Muscle of back (tissue), 11 donors: ENCODE data around the gene SEMA5A. TPM values are rescaled to one million over a fixed set of nuclear protein-coding genes. Genes with fewer than 3 reads are reported as not detected.

Experiments
- DNase-seq, 3 donors: peaks; one replicate each; pipeline versions ENCODE4 v3.0.0 to v3.0.0-alpha.2; 2013
- polyA plus RNA-seq, 10 donors: library from polyadenylated mRNA; unstranded; fragments of 120-200 nt; gene quantifications; one replicate each; pipeline ENCODE4 v1.2.1, GENCODE V29; 2013; ENCODE audit not compliant: insufficient read length in 10 of 10

SEMA5A gene
- polyA plus RNA-seq, 10 donors: 27.6 to 43.9 (median 34.1) TPM

GRCh38 chr5:9338796-9339195 lies 207.1 kb downstream of the SEMA5A start:
- no peak for DNase-seq

GRCh38 chr5:9337928-9338595 lies 207.8 kb downstream of the SEMA5A start:
- peak; percentile 19 to 72 (median 35) for DNase-seq

GRCh38 chr5:9335754-9336495 lies 209.9 kb downstream of the SEMA5A start:
- DNase-seq: no peak

GRCh38 chr5:9335269-9335668 lies 210.6 kb downstream of the SEMA5A start:
- DNase-seq: no peak

- DNase-seq: no peak
Observed at GRCh38 chr5:9332026-9332425, 213.8 kb downstream of the SEMA5A start.

- no peak for DNase-seq
Observed at GRCh38 chr5:9331372-9331771, 214.5 kb downstream of the SEMA5A start.

- no peak for DNase-seq
Observed at GRCh38 chr5:9329125-9329524, 216.8 kb downstream of the SEMA5A start.

- no peak for DNase-seq
Observed at GRCh38 chr5:9325549-9325948, 220.3 kb downstream of the SEMA5A start.

- peak in 2 of 3 donors; percentile 36 to 40 for DNase-seq
Observed at GRCh38 chr5:9324348-9325077, 221.4 kb downstream of the SEMA5A start.

- no peak for DNase-seq
Observed at GRCh38 chr5:9320652-9321051, 225.2 kb downstream of the SEMA5A start.

- no peak for DNase-seq
Observed at GRCh38 chr5:9318031-9318430, 227.8 kb downstream of the SEMA5A start.

- DNase-seq: no peak
Observed at GRCh38 chr5:9316733-9317132, 229.1 kb downstream of the SEMA5A start.

GRCh38 chr5:9316041-9316440 lies 229.8 kb downstream of the SEMA5A start:
- no peak for DNase-seq

GRCh38 chr5:9314558-9314957 lies 231.3 kb downstream of the SEMA5A start:
- DNase-seq: no peak

- no peak for DNase-seq
Observed at GRCh38 chr5:9313751-9314150, 232.1 kb downstream of the SEMA5A start.

GRCh38 chr5:9307150-9307549 lies 238.7 kb downstream of the SEMA5A start:
- DNase-seq: no peak

- no peak for DNase-seq
Observed at GRCh38 chr5:9302218-9302617, 243.7 kb downstream of the SEMA5A start.

GRCh38 chr5:9301200-9301599 lies 244.7 kb downstream of the SEMA5A start:
- no peak for DNase-seq

GRCh38 chr5:9297134-9297533 lies 248.7 kb downstream of the SEMA5A start:
- DNase-seq: no peak

- no peak for DNase-seq
Observed at GRCh38 chr5:9295466-9295801, 250.4 kb downstream of the SEMA5A start.

- no peak for DNase-seq
Observed at GRCh38 chr5:9294793-9295465, 250.9 kb downstream of the SEMA5A start.

- no peak for DNase-seq
Observed at GRCh38 chr5:9288234-9288633, 257.6 kb downstream of the SEMA5A start.
